AG04449 (cell line): ENCODE measurements around the gene TSPAN18.

Experiments used
- CTCF ChIA-PET: fragments of 350-600 bp; formaldehyde crosslinking; extraction: SDS; loops from one replicate; lab custom pipeline; 2021; ENCODE audit warnings: antibody characterized with exemption; lab: Yijun Ruan, JAX
- POLR2A ChIA-PET: fragments of 400-600, 350-600 bp; formaldehyde crosslinking; extraction: SDS; loops from one replicate; lab custom pipeline; 2020; ENCODE audit warnings: antibody characterized with exemption, inconsistent platforms; lab: Yijun Ruan, JAX
- DNase-seq: peaks from one replicate; pipeline ENCODE4 v3.0.0-alpha.2; 2010; ENCODE audit warnings: low read depth, low spot score
- H3K4me3 ChIP-seq: 2 replicates; pipeline ENCODE4 v1.5.1; 2011; ENCODE audit warnings: low read depth, mild to moderate bottlenecking, control low read depth, low read length
- CTCF ChIP-seq: IDR thresholded peaks from one replicate; pipeline ENCODE4 v1.5.1; 2011; ENCODE audit warnings: mild to moderate bottlenecking, moderate library complexity, low read length, control low read depth, inconsistent platforms; ENCODE audit not compliant: insufficient read depth; ENCODE audit errors: missing control alignments

TSPAN18 gene

GRCh38 chr11:44874284-44874683 lies 147.5 kb downstream of the TSPAN18 start:
- no peak for TF ChIP-seq CTCF

GRCh38 chr11:44875037-44875436 lies 148.3 kb downstream of the TSPAN18 start:
- no peak for TF ChIP-seq CTCF
- DNase-seq = no peak
- no peak overlapping the region for H3K4me3 ChIP-seq
- CTCF ChIA-PET = interaction anchor here (0.7 to 2.4 kb wide), 11 partner anchors 8 to 587 kb away, joined by 3 to 8 read pairs (median 4); no protein-coding TSS in a partner anchor
- POLR2A ChIA-PET = no interaction called here

More at GRCh38 chr11:44874284-44874683, 147.5 kb downstream of the TSPAN18 start:
- ChIA-PET POLR2A (interaction anchor here (1.0 kb wide), 1 partner anchor 33 kb away, joined by 3 read pairs; no protein-coding TSS in a partner anchor), CTCF (interaction anchor here (0.7 to 2.4 kb wide), 7 partner anchors 11 to 207 kb away, joined by 3 to 8 read pairs (median 4); no protein-coding TSS in a partner anchor)
- no peak for DNase-seq
- H3K4me3 ChIP-seq = no peak overlapping the region

GRCh38 chr11:44876194-44876723 lies 149.5 kb downstream of the TSPAN18 start:
- H3K4me3 ChIP-seq = no peak overlapping the region
- TF ChIP-seq CTCF = no peak
- no peak for DNase-seq
- POLR2A ChIA-PET = no interaction called here
- CTCF ChIA-PET = interaction anchor here (1.0 to 2.4 kb wide), 7 partner anchors 17 to 588 kb away, joined by 3 to 8 read pairs (median 3); no protein-coding TSS in a partner anchor

GRCh38 chr11:44876906-44877305 lies 150.1 kb downstream of the TSPAN18 start:
- no peak for DNase-seq
- ChIA-PET CTCF (interaction anchor here (1.0 to 2.4 kb wide), 4 partner anchors 16 to 113 kb away, joined by 3 to 8 read pairs (median 3); no protein-coding TSS in a partner anchor), POLR2A (no interaction called here)
- no peak overlapping the region for H3K4me3 ChIP-seq
- TF ChIP-seq CTCF = no peak

- POLR2A ChIA-PET = no interaction called here
- TF ChIP-seq CTCF = no peak
- DNase-seq = no peak
- peak overlapping the region; percentile 18 for H3K4me3 ChIP-seq
- CTCF ChIA-PET = interaction anchor here (1.0 kb wide), 2 partner anchors 9 to 15 kb away, joined by 3 read pairs; no protein-coding TSS in a partner anchor
These were observed 151.1 kb downstream of the TSPAN18 start for GRCh38 chr11:44877571-44878497.

- no peak for DNase-seq
- ChIA-PET POLR2A (no interaction called here), CTCF (no interaction called here)
- no peak for TF ChIP-seq CTCF
- H3K4me3 ChIP-seq = no peak overlapping the region
These were observed 151.9 kb downstream of the TSPAN18 start for GRCh38 chr11:44878711-44879110.
